NCI-H187 treated with DMSO at 0.1 percent for 48 hours (cell line): Measurements from ENCODE around the gene HINT1.
"Not testable (repeated sequence)": the region's sequence is repeated elsewhere in the genome, so short reads cannot be mapped to it uniquely, and the experiment has no call there.

Source experiments
- DNase-seq: peaks from one replicate; lab custom pipeline; 2025; lab: John Stamatoyannopoulos, UW

Gene HINT1

DNA sequence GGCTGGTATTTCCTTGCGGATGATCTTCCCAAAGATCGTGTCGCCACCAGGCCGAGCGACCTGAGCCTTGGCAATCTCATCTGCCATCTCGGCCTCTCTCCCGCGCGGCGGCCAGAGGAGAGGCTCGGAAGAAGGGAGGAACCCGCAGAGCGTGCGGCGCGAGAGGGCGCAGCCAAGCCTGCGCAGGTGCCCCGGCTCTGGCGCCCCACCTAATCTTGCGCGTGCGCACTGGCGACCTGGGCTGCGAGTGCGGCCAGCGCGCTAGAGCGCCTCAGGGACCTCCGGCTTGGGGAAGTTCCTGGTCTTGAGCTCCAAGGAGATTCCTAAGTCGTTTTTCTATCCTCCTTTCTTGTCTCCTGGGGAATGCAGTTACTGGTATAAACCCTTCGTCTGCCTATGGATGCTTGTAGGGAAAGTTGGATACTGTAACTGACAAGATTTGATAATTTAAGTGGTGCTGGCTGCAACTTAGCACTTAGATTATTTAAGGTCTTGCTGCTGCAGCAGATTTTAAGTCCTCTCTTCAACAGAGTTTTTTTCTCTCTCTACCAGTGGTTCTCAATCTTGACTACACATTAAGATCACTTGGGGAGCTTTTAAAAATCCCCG lies at the start of gene HINT1:
TSS of gene HINT1 (minus strand) at position 138 of the 609 bp plus-strand sequence. CDS start at position 87, 51 bp downstream.
- peak; percentile 53 for DNase-seq

DNA sequence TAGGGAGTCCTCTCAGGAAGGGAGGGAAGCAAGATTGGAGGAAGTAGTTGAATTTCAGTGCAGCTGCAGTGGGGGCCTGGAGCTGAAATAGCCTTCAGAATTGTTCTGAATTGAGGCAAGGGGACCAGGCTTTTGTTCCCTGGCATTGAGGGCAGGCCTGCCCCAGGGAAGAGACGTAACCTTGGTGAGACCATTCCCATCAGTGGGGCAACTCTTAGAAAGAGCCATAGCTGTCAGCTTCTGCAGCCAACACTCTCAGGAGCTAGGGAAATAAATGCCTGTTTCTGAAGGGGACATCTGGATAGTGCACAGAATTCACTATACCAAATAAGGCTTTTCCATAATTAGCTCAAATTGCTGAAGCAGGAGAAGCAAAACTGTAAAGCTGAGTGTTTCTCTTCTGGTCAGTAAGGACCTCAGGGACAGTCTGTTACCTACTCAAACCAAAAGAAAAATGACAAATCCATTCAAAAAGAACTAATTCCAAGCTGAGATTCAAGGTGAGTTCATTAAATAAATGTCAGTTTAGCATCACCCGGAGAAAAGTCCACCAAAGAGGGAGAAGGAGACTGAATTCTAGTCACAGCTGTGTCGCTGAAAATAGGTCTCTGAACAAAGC lies 49.7 kb upstream of the HINT1 start:
- DNase-seq = no peak

DNA sequence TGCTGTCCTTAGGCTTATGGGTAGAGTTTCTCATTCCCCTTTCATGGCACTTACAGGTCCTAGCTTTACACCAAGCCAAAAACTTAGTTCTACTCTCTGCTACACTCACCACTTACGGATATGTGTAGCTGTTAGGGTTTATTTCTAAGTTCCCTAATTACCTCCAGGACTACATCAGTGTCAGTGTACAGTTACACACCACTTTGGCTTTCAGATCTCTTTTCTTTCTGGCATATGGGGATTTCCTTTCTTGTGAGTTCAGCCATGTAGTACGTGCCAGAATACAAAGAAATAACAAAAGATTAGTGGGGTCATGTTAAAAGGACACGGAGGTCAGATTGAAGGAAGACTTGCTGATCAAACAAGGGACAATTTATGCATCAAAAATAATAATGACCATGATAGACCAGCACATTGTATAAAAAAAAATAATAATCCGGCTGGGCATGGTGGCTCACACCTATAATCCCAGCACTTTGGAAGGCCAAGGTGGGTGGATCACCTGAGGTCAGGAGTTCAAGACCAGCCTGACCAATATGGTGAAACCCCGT lies 47.5 kb upstream of the HINT1 start:
- DNase-seq = no peak

DNA sequence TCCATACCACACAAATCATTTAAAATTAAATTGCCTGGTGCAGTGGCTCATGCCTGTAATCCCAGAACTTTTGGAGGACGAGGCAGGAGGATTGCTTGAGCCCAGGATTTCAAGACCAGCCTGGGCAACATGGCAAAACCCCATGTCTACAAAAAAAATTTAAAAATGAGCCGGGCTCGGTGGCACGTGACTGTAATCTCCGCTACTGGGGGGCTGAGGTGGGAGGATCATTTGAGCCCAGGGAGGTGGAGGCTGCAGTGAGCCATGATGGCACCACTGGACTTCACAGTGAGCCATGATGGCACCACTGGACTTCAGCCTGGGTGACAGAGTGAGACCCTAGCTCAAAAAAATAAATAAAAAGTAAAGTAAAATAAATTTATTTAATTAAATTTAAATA lies 46.6 kb upstream of the HINT1 start:
- no peak for DNase-seq

- DNase-seq = no peak
Measured at GRCh38 chr5:131210151-131210510, 45.1 kb upstream of the HINT1 start.

DNA sequence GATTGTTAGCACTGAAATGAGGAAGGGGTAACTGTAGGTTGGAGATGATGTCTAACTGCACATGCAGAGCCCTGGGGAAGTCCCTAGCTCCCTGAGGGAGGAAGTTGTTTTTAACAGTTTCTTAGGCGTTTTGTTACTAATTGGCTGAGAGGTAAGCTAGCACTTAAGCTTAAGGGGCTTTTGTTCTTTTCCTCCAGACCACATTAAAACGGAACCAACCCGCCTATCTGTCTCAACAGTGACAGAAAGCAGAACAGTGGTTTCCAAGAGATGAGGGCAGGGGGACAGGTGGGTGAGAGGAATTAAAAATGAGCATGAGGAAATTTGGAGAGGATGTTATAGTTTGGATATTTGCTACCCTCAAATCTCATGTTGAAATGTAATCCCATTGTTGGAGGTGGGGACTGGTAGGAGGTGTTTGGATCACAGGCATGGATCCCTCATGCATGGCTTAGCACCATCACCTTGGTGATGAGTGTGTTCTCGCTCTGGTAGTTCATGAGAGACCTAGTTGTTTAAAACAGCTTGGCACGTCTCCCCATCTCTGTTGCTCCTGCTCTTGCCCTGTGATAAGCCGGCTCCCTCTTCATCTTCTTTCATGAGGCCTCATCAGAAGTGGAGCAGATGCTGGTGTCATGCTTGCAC lies 44.6 kb upstream of the HINT1 start:
- peak; percentile 2 for DNase-seq

- DNase-seq = no peak
Measured at GRCh38 chr5:131209175-131209505, 44.1 kb upstream of the HINT1 start.

GRCh38 chr5:131206772-131207171 lies 41.7 kb upstream of the HINT1 start:
- DNase-seq = no peak

DNA sequence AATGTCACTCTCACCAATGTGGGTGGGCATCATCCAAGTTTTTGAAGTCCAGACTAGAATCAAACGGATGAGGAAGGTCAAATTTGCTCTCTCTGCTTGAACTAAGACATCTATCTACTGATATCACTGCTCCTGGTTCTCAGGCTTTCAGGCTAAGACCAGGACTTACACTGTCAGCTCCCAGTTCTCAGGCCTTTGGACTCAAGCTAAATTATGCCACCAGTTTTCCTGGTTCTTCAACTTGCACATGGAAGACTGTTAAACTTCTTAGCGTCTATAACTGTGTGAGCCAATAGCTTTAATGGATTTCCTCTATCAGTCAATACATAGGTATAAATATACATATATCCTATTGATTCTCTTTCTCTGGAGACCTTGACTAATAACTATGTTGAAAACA lies 41.0 kb upstream of the HINT1 start:
- no peak for DNase-seq

GRCh38 chr5:131204964-131205363 lies 39.9 kb upstream of the HINT1 start:
- DNase-seq = no peak

- no peak for DNase-seq
Measured at GRCh38 chr5:131200560-131200959, 35.5 kb upstream of the HINT1 start.

- DNase-seq = no peak
Measured at GRCh38 chr5:131198625-131199024, 33.6 kb upstream of the HINT1 start.

DNA sequence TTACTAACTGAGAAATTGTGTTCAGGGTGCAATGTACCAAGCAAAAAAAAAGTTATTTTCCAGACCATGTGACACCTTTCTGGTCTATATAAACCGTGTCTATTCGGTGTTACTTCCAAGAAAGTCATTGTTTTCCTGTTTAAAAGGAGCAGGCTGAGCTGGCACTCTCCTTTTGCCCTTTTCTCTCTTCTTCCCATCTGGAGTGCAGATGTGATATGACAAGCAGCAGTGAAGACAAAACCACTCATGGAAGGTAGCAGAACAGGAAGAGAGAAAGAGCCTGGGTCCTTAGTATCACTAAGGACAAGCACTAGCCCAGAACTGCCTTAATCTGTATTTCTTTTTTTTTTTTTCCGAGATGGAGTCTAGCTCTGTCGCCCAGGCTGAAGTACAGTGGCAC lies 31.3 kb upstream of the HINT1 start:
- no peak for DNase-seq

- no peak for DNase-seq
Measured at GRCh38 chr5:131195696-131196095, 30.6 kb upstream of the HINT1 start.

- DNase-seq = no peak
Measured at GRCh38 chr5:131194725-131195124, 29.7 kb upstream of the HINT1 start.

GRCh38 chr5:131193897-131194296 lies 28.8 kb upstream of the HINT1 start:
- DNase-seq = not testable (repeated sequence)

GRCh38 chr5:131193106-131193505 lies 28.1 kb upstream of the HINT1 start:
- no peak for DNase-seq

- no peak for DNase-seq
Measured at GRCh38 chr5:131186561-131187256, 21.7 kb upstream of the HINT1 start.

DNA sequence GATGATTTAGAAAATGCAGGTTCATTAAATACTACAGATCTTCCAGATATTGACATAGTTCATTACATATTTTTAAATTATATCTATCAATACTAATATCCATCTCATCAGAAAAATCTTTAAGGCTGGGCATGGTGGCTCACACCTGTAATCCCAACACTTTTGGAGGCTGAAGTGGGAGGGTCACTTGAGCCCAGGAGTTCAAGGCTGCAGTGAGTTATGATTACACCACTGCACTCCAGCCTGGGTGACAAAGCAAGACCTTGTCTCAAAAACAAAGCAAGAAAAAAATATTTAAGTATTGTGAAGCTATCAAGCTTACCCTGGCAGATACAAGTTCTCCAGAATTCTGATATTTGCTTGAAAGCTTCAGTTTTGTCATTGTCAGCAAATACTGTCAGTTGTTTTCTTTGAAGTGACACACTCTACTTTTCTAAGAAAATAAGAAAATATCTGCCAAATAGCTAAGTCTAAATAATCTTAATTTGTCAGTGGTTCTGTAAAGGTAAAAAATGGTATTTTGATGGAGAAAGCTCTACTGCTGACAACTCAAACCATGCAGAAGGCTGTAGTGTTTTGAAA lies 20.6 kb upstream of the HINT1 start:
- DNase-seq = no peak

DNA sequence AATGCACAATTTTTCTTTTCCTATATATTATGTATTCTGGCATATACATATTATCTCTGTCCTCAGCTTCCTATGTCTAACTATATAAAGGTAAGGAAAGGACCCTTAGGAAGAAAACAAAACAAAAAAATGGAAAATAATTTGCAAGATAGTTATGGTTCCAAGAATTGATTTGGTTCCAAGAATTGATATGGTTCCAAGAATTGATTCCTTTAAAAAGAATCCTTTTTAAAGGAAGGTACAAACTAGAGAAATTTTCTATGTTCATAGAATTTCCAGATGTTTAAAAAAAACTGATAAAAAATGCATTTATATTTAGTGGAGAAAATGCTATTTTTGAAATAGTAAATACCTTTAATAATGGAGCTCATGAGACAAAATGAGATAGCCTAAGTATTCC lies 17.8 kb upstream of the HINT1 start:
- DNase-seq = no peak

DNA sequence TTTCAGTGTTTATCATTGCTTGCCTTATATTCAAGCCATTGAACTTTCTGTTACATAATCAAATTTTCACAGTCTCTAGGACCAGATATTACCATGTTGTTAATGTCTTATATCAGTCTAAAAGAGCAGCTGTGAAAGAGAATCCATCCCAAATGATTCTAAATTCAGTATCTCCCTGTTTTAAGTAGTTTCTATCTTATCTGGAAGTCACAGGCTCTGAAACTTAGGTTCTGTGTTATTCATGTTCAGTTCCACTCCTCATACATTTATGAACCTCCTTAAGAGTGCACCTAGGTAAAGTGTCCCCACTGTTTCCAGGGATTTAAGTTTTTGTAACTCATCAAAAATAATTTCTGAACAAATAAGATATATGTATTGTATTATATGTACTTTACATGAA lies 15.4 kb upstream of the HINT1 start:
- DNase-seq = no peak

DNA sequence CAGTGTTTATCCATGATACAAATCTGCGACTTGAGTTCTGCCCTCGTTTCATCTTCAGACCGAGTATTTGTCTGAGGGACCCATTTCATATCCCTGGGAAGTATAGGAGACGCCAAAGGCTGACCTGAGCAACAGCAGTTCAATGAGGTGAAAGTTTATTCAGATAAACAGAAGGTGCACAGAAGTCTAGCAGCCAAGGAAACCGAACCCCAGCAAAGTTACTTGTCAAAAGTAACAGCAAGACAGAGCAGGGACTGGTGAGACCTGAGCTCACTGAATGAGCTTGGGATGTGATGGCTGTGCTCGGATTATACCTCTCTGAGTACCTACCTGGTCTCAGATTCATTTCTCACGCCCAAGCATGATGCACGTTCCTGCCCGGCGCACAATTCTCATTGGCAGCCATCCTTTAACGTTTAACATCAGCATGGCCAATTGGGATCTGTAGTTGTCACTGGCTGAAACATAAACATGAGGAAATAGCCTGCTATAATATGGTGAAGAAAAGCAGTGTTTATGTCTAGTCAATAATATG lies 6.3 kb upstream of the HINT1 start:
- DNase-seq = no peak
